Inflammatory macrophage (primary cell): Measurements from ENCODE around the gene NGEF.

Source experiments
- DNase-seq, 2 donors: peaks; one replicate each; pipeline ENCODE4 v3.0.0-alpha.2; 2020 to 2022

NGEF gene

GRCh38 chr2:233044974-233045605 lies 32.0 kb upstream of the NGEF start:
- no peak for DNase-seq

GRCh38 chr2:233042549-233042948 lies 29.5 kb upstream of the NGEF start:
- DNase-seq: no peak

- no peak for DNase-seq
Observed at GRCh38 chr2:233041722-233042323, 28.8 kb upstream of the NGEF start.

- no peak for DNase-seq
Observed at GRCh38 chr2:233040571-233040970, 27.5 kb upstream of the NGEF start.

- no peak for DNase-seq
Observed at GRCh38 chr2:233039846-233040530, 26.9 kb upstream of the NGEF start.

- no peak for DNase-seq
Observed at GRCh38 chr2:233039212-233039845, 26.3 kb upstream of the NGEF start.

- no peak for DNase-seq
Observed at GRCh38 chr2:233037078-233037477, 24.0 kb upstream of the NGEF start.

GRCh38 chr2:233036162-233036838 lies 23.2 kb upstream of the NGEF start:
- DNase-seq: no peak

- no peak for DNase-seq
Observed at GRCh38 chr2:233035426-233036161, 22.5 kb upstream of the NGEF start.

GRCh38 chr2:233034091-233034882 lies 21.2 kb upstream of the NGEF start:
- DNase-seq: no peak

GRCh38 chr2:233033672-233034071 lies 20.6 kb upstream of the NGEF start:
- DNase-seq: no peak

GRCh38 chr2:233032551-233033320 lies 19.7 kb upstream of the NGEF start, which contains the start of gene NEU2:
NEU2 (plus strand) TSS chr2:233032672; CDS start chr2:233032672, 0 bp downstream.
- DNase-seq: no peak

GRCh38 chr2:233031556-233032500 lies 18.8 kb upstream of the NGEF start:
- no peak for DNase-seq

- no peak for DNase-seq
Observed at GRCh38 chr2:233029321-233029720, 16.3 kb upstream of the NGEF start.

- no peak for DNase-seq
Observed at GRCh38 chr2:233026198-233026813, 13.2 kb upstream of the NGEF start.

- no peak for DNase-seq
Observed at GRCh38 chr2:233025706-233026105, 12.7 kb upstream of the NGEF start.

GRCh38 chr2:233023761-233024410 lies 10.8 kb upstream of the NGEF start:
- no peak for DNase-seq
